HG02981 (cell line): ENCODE measurements around the gene SUN1.
"Not testable (repeated sequence)": the region's sequence is repeated elsewhere in the genome, so short reads cannot be mapped to it uniquely, and the experiment has no call there.

Experiments used
- ATAC-seq: cut with Tn5 transposase; IDR thresholded peaks from one replicate; pipeline ENCODE4 v1.9.1; 2021; ENCODE audit warnings: mild to moderate bottlenecking, moderate library complexity; ENCODE audit not compliant: unreplicated experiment

The SUN1 gene

GRCh38 chr7:854118-854775 lies 22.0 kb downstream of the SUN1 start:
- no peak for ATAC-seq

- ATAC-seq = no peak
Observed at GRCh38 chr7:855686-856369, 23.6 kb downstream of the SUN1 start.

- no peak for ATAC-seq
Observed at GRCh38 chr7:856444-857095, 24.3 kb downstream of the SUN1 start.

GRCh38 chr7:857661-858060 lies 25.4 kb downstream of the SUN1 start:
- no peak for ATAC-seq

- ATAC-seq = no peak
Observed at GRCh38 chr7:859359-860030, 27.2 kb downstream of the SUN1 start.

- no peak for ATAC-seq
Observed at GRCh38 chr7:860149-860548, 27.9 kb downstream of the SUN1 start.

- no peak for ATAC-seq
Observed at GRCh38 chr7:861222-861621, 28.9 kb downstream of the SUN1 start.

GRCh38 chr7:862157-862556 lies 29.9 kb downstream of the SUN1 start:
- no peak for ATAC-seq

GRCh38 chr7:863106-863505 lies 30.8 kb downstream of the SUN1 start:
- ATAC-seq = no peak

GRCh38 chr7:865921-866320 lies 33.6 kb downstream of the SUN1 start:
- no peak for ATAC-seq

- ATAC-seq = no peak
Observed at GRCh38 chr7:867001-867405, 34.7 kb downstream of the SUN1 start.

- ATAC-seq = no peak
Observed at GRCh38 chr7:867406-868188, 35.3 kb downstream of the SUN1 start.

GRCh38 chr7:868189-868486 lies 35.9 kb downstream of the SUN1 start:
- no peak for ATAC-seq

GRCh38 chr7:869348-869747 lies 37.1 kb downstream of the SUN1 start:
- ATAC-seq = no peak

GRCh38 chr7:871900-872537 lies 39.7 kb downstream of the SUN1 start:
- no peak for ATAC-seq

GRCh38 chr7:872685-873084 lies 40.4 kb downstream of the SUN1 start:
- not testable (repeated sequence) for ATAC-seq

GRCh38 chr7:873367-874002 lies 41.2 kb downstream of the SUN1 start:
- ATAC-seq = no peak

GRCh38 chr7:874031-874749 lies 41.9 kb downstream of the SUN1 start:
- ATAC-seq = no peak

GRCh38 chr7:875051-875450 lies 42.8 kb downstream of the SUN1 start:
- no peak for ATAC-seq
